K562 (cell line): ENCODE data around the gene MSANTD1. TPM values are rescaled to one million over a fixed set of nuclear protein-coding genes. Genes with fewer than 3 reads are reported as not detected.

Source experiments
- ATAC-seq: fragments of 200-7000 bp; cut with Tn5 transposase; 3 replicates; pipeline ENCODE4 v1.9.1; 2020; ENCODE audit warnings: moderate library complexity
- BruUV-seq: library from RNA; stranded (reverse); fragments of 400-500 nt; replicated peaks from 2 replicates; lab custom pipeline; 2021; lab: Mats Ljungman, UMichigan
- CTCF ChIA-PET: fragments of 300-600 bp; formaldehyde crosslinking; extraction: SDS; loops from one replicate; lab custom pipeline; 2021; ENCODE audit warnings: low intra/inter-chr PET ratio; lab: Yijun Ruan, JAX
- POLR2A ChIA-PET: fragments of 300-600, 350-650 bp; sonication (Branson Sonifier 250); formaldehyde crosslinking; extraction: SDS; loops from one replicate; lab custom pipeline; 2021; ENCODE audit warnings: antibody characterized with exemption, inconsistent platforms; lab: Yijun Ruan, JAX
- DNase-seq, 4 experiments: peaks; one replicate each; pipeline versions ENCODE4 v3.0.0 to v3.0.0-alpha.2; 2011 to 2018; ENCODE audit warnings: low spot score in 3 of 4, mixed read lengths in 3 of 4; ENCODE audit errors: extremely low read depth in 1 of 4
- FAIRE-seq: peaks from 2 replicates; lab custom pipeline; 2011; peaks lifted over from hg19 to GRCh38; lab: Jason Lieb, UNC
- H2AFZ ChIP-seq: 2 replicates; pipeline ENCODE4 v1.6.0; 2011; ENCODE audit warnings: low read depth, low read length, control low read depth, inconsistent platforms
- H3K27ac ChIP-seq: fragments of 200-600 bp; 3 replicates; pipeline ENCODE4 v1.8.0; 2011; ENCODE audit warnings: low read depth, mild to moderate bottlenecking, control low read depth, inconsistent platforms, low read length, moderate library complexity, mixed read lengths; ENCODE audit errors: extremely low read depth
- H3K27me3 ChIP-seq, 2 experiments: fragments of 300-600 bp in 1 of 2; 2 replicates in 1 of 2; 3 replicates in 1 of 2; pipeline versions ENCODE4 v1.6.0 to v1.8.0; 2011; ENCODE audit warnings: inconsistent platforms in 2 of 2, low read length in 2 of 2, mild to moderate bottlenecking in 1 of 2, mixed read lengths in 1 of 2, moderate library complexity in 1 of 2; ENCODE audit not compliant: control insufficient read depth in 2 of 2, insufficient read depth in 2 of 2
- H3K36me3 ChIP-seq: fragments of 300-600 bp; 3 replicates; pipeline ENCODE4 v1.8.0; 2011; ENCODE audit warnings: mild to moderate bottlenecking, low read length, inconsistent platforms; ENCODE audit not compliant: control insufficient read depth, insufficient read depth
- H3K4me1 ChIP-seq, 2 experiments: fragments of 200-600 bp in 1 of 2; replicated peaks in 1 of 2; 2 replicates in 1 of 2; 3 replicates in 1 of 2; pipeline versions ENCODE4 v1.5.1 to v1.8.0; 2011; ENCODE audit warnings: inconsistent platforms in 2 of 2, low read length in 2 of 2, mild to moderate bottlenecking in 1 of 2, mixed read lengths in 1 of 2, moderate library complexity in 1 of 2; ENCODE audit not compliant: control insufficient read depth in 2 of 2, insufficient read depth in 2 of 2
- H3K4me2 ChIP-seq: 2 replicates; pipeline ENCODE4 v1.6.1; 2011; ENCODE audit warnings: low read length, control low read depth, inconsistent platforms, mixed read lengths; ENCODE audit not compliant: insufficient read depth
- H3K4me3 ChIP-seq: fragments of 200-600 bp; sonication (generic), shearing (Covaris generic); 2 replicates; pipeline ENCODE4 v1.5.1; 2016; ENCODE audit warnings: control low read depth, inconsistent platforms
- H3K79me2 ChIP-seq: fragments of 200-600 bp; 3 replicates; pipeline ENCODE4 v1.8.0; 2011; ENCODE audit warnings: low read length, inconsistent platforms; ENCODE audit not compliant: control insufficient read depth, insufficient read depth
- H3K9ac ChIP-seq, 2 experiments: 2 replicates each; pipeline versions ENCODE4 v1.6.0 to v1.6.1; 2011; ENCODE audit warnings: low read depth in 2 of 2, low read length in 2 of 2, control low read depth in 1 of 2, inconsistent platforms in 1 of 2, mild to moderate bottlenecking in 1 of 2, mixed read lengths in 1 of 2; ENCODE audit not compliant: insufficient read depth in 1 of 2
- H3K9me1 ChIP-seq: one replicate; pipeline ENCODE4 v1.6.0; 2011; ENCODE audit warnings: inconsistent platforms, mild to moderate bottlenecking, low read length, moderate library complexity; ENCODE audit not compliant: control insufficient read depth, insufficient read depth
- H3K9me3 ChIP-seq: replicated peaks from 2 replicates; pipeline ENCODE4 v1.5.1; 2011; ENCODE audit warnings: low read depth, low read length, inconsistent platforms; ENCODE audit not compliant: control insufficient read depth, insufficient read depth
- H4K20me1 ChIP-seq: replicated peaks from 2 replicates; pipeline ENCODE4 v1.6.1; 2011; ENCODE audit warnings: low read length, inconsistent platforms, mixed read lengths; ENCODE audit not compliant: control insufficient read depth, insufficient read depth
- CC2D1A ChIP-seq: fragments of 450-650 bp; IDR thresholded peaks from 2 replicates; pipeline ENCODE4 v1.6.1; 2017; ENCODE audit warnings: mild to moderate bottlenecking
- CCNT2 ChIP-seq: IDR thresholded peaks from 2 replicates; pipeline ENCODE4 v1.6.1; 2011; ENCODE audit warnings: borderline replicate concordance, low read depth, mild to moderate bottlenecking, moderate library complexity, mixed read lengths, low read length; ENCODE audit not compliant: insufficient read length; ENCODE audit errors: extremely low read depth
- CREB5 ChIP-seq: fragments of 250-450 bp; sonication (Bioruptor Pico); IDR thresholded peaks from 2 replicates; pipeline ENCODE4 v1.5.0; 2020; ENCODE audit warnings: mild to moderate bottlenecking
- E2F4 ChIP-seq: sonication (generic); formaldehyde crosslinking; IDR thresholded peaks from 2 replicates; pipeline ENCODE4 v1.8.0; 2022; ENCODE audit warnings: mild to moderate bottlenecking, low read depth, missing genetic modification reagents
- ESRRB ChIP-seq: fragments of 250-450 bp; sonication (Bioruptor Pico); IDR thresholded peaks from 2 replicates; pipeline ENCODE4 v1.5.0; 2020; ENCODE audit warnings: mild to moderate bottlenecking, moderate library complexity, borderline replicate concordance
- MCM7 ChIP-seq, 2 experiments: fragments of 450-650 bp; IDR thresholded peaks; 2 replicates each; pipeline ENCODE4 v1.6.1; 2016 to 2018
- MEF2D ChIP-seq: conservative IDR thresholded peaks from 2 replicates; pipeline ENCODE4 v1.6.1; 2016; ENCODE audit warnings: low read depth, missing genetic modification characterization, missing compliant biosample characterization
- NBN ChIP-seq: fragments of 450-650 bp; IDR thresholded peaks from 2 replicates; pipeline ENCODE4 v1.6.1; 2016; ENCODE audit warnings: low read depth, mild to moderate bottlenecking
- RBFOX2 ChIP-seq: fragments of 200-400 bp; formaldehyde crosslinking; IDR thresholded peaks from 2 replicates; pipeline ENCODE4 v1.6.1; 2017; ENCODE audit warnings: low read depth, mild to moderate bottlenecking, low read length, moderate library complexity
- SP1 ChIP-seq: sonication (generic); formaldehyde crosslinking; IDR thresholded peaks from 2 replicates; pipeline ENCODE4 v1.8.1; 2022; ENCODE audit warnings: mild to moderate bottlenecking, missing genetic modification reagents
- TAF1 ChIP-seq: IDR thresholded peaks from 2 replicates; pipeline ENCODE4 v1.6.1; 2011; ENCODE audit warnings: mild to moderate bottlenecking, low read length, moderate library complexity; ENCODE audit not compliant: insufficient read depth, control insufficient read depth, severe bottlenecking; ENCODE audit errors: extremely low read depth
- ZNF740 ChIP-seq, 3 experiments: fragments of 200-800 bp in 1 of 3; sonication (Bioruptor generic) in 1 of 3; sonication (generic) in 1 of 3; formaldehyde crosslinking in 1 of 3; IDR thresholded peaks; 2 replicates each; pipeline versions ENCODE4 v1.6.1 to v1.8.0; 2016 to 2022; ENCODE audit warnings: mild to moderate bottlenecking in 2 of 3, missing compliant biosample characterization in 2 of 3, missing genetic modification characterization in 2 of 3, missing genetic modification reagents in 1 of 3
- ZNF79 ChIP-seq: fragments of 250-450 bp; sonication (Bioruptor Pico); IDR thresholded peaks from 2 replicates; pipeline ENCODE4 v1.4.0; 2020; ENCODE audit warnings: low read depth, mild to moderate bottlenecking, moderate library complexity
- WGBS: fragments of 100-300 bp; shearing (Covaris generic); methylation state at CpG from one replicate; pipeline ENCODE4 v1.1.6; 2016; ENCODE audit warnings: low coverage, mixed read lengths; ENCODE audit not compliant: insufficient coverage; ENCODE audit errors: missing lambda C conversion rate; 5-methylcytosine and 5-hydroxymethylcytosine counted together
- in situ Hi-C: fragments of 300-500 bp; cut with MboI; formaldehyde crosslinking; loops from 4 replicates; pipeline ENCODE4 v1.15.0; 2018; ENCODE audit warnings: inconsistent platforms, mixed read lengths
- intact Hi-C: fragments of 100-400 bp; cut with micrococcal nuclease; formaldehyde crosslinking; loops from 2 replicates; pipeline ENCODE4 v1.14.2; 2022
- polyA plus RNA-seq, 8 experiments: library from polyadenylated mRNA; depleted of rRNA in 4 of 8; stranded (reverse) in 5 of 8; unstranded in 3 of 8; fragments of >200 nt; fragmentation: Nextera tagmentation in 2 of 8; fragmentation: Illumina TruSeq in 1 of 8; extraction: Ambion mirVana in 2 of 8; extraction: Trizol in 1 of 8; gene quantifications; 2 replicates each; pipeline versions ENCODE4 v1.2.1 to v1.2.3, GENCODE V29; 2011 to 2014; ENCODE audit warnings: inconsistent platforms in 1 of 8, missing spikeins in 1 of 8
- total RNA-seq, 7 experiments: library from RNA; depleted of rRNA in 6 of 7; stranded (reverse); fragments of >200 nt in 6 of 7; fragmentation: Illumina TruSeq in 2 of 7; extraction: Trizol in 2 of 7; gene quantifications; 2 replicates each; pipeline versions ENCODE4 v1.2.1 to v1.2.3, GENCODE V29; 2011 to 2021; ENCODE audit warnings: low replicate concordance in 1 of 7

Gene MSANTD1
- total and polyA plus RNA-seq, 9 of the 15 experiments (the other 6 are each of a cell fraction or from before 2014, with no cell fraction given) = 0.04 to 0.09 (median 0.07) TPM; not detected in 6

GRCh38 chr4:3290889-3291321, 41.9 kb downstream of the MSANTD1 start:
- Histone ChIP-seq H3K9me1 (no peaks in the 10 kb centered on the region), H3K27me3 (peaks cover 47 to 60% of the 10 kb centered on the region in 2 experiments), H3K4me1 (peaks cover 6 to 47% of the 10 kb centered on the region in 2 experiments; a peak in 4 of 5 replicates), H3K9ac (no peak overlapping the region), H3K36me3 (no peaks in the 10 kb centered on the region), H3K79me2 (peaks cover 3% of the 10 kb centered on the region; the same call in 1 of the 3 replicates), H2AFZ (no peak overlapping the region), H4K20me1 (no peaks in the 10 kb centered on the region; the same call in 1 of the 2 replicates), H3K4me2 (no peak overlapping the region), H3K9me3 (no peaks in the 10 kb centered on the region), H3K27ac (no peak overlapping the region), H3K4me3 (no peak overlapping the region)
- no TSS peak for BruUV-seq
- WGBS = 28% methylated on average over 9 of the region's 9 CpGs
- TF ChIP-seq CCNT2 (no peak), CREB5 (CRISPR knock-in tag) (no peak), ESRRB (CRISPR knock-in tag) (no peak), MCM7 (IDR thresholded peaks at IDR 0.05) (no peak), NBN (no peak), SP1 (CRISPR knock-in tag) (no peak), TAF1 (no peak), ZNF740 (CRISPR knock-in tag; IDR thresholded peaks at IDR 0.05) (no peak), ZNF740 (tag; IDR thresholded peaks at IDR 0.05) (no peak), MEF2D (tag) (no peak), RBFOX2 (no peak), ZNF79 (no peak), E2F4 (CRISPR knock-in tag) (no peak), CC2D1A (no peak)
- intact Hi-C loops = no loop called here
- in situ Hi-C loops = no loop called here
- FAIRE-seq = no peak
- ChIA-PET POLR2A (no interaction called here), CTCF (no interaction called here)
- no peak for DNase-seq
- no peak for ATAC-seq
